GM12801 (cell line): Measurements from ENCODE around the gene VILL.

Source experiments
- CTCF ChIP-seq: IDR thresholded peaks from one replicate; pipeline ENCODE4 v1.5.1; 2011; ENCODE audit warnings: control low read depth; ENCODE audit not compliant: insufficient read length; ENCODE audit errors: extremely low read depth

VILL gene

GRCh38 chr3:37955918-37956707 is 34.5 kb upstream of the VILL start:
- no peak for TF ChIP-seq CTCF

- TF ChIP-seq CTCF = no peak
These were observed 33.7 kb upstream of the VILL start for GRCh38 chr3:37956723-37957538.

- no peak for TF ChIP-seq CTCF
These were observed 33.0 kb upstream of the VILL start for GRCh38 chr3:37957539-37957936.

- no peak for TF ChIP-seq CTCF
These were observed 28.8 kb upstream of the VILL start for GRCh38 chr3:37961622-37962431.

GRCh38 chr3:37963016-37963415 is 27.6 kb upstream of the VILL start:
- no peak for TF ChIP-seq CTCF

GRCh38 chr3:37963635-37964034 is 27.0 kb upstream of the VILL start:
- no peak for TF ChIP-seq CTCF

GRCh38 chr3:37964146-37964545 is 26.4 kb upstream of the VILL start:
- no peak for TF ChIP-seq CTCF
